GM21381 (cell line): Measurements from ENCODE around the gene EIF3M.
"Not testable (repeated sequence)": the region's sequence is repeated elsewhere in the genome, so short reads cannot be mapped to it uniquely, and the experiment has no call there.

Source experiments
- ATAC-seq: cut with Tn5 transposase; IDR thresholded peaks from one replicate; pipeline ENCODE4 v1.9.1; 2021; ENCODE audit warnings: mild to moderate bottlenecking, moderate library complexity; ENCODE audit not compliant: unreplicated experiment

Gene EIF3M

DNA sequence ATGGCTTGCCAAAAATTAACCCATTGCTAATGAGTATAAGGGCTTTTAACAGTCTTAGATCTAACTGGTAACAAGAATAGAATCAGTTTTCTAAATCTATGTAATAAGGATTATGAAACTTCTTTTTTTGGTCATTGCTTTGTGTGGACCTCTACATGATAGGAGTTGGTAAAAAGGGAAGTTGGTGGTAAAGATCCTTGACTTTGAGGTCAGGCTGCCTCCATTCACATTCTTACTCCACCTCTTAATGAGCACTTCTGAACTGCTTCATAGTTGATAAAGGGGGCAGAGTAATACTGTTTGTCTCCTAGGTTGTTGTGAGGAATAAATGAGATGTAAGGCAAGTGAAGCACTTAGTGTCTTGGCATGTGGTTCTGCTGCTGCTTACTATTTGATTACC is 10.6 kb downstream of the EIF3M start:
- ATAC-seq, result no peak

DNA sequence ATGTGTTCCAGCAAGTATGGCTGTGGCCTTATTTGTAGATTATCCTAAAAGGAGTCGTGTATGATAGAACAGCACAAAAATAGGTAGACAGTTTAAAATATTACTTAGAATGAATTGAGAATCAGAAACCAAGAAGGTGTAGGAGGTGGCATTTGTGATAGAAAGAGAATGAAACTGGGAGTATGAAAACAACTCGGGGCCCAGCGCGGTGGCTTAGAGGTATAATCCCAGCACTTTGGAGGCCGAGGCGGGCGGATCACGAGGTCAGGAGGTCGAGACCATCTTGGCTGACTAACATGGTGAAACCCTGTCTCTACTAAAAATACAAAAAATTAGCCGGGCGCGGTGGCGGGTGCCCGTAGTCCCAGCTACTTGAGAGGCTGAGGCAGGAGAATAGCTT is 12.5 kb downstream of the EIF3M start:
- not testable (repeated sequence) for ATAC-seq

DNA sequence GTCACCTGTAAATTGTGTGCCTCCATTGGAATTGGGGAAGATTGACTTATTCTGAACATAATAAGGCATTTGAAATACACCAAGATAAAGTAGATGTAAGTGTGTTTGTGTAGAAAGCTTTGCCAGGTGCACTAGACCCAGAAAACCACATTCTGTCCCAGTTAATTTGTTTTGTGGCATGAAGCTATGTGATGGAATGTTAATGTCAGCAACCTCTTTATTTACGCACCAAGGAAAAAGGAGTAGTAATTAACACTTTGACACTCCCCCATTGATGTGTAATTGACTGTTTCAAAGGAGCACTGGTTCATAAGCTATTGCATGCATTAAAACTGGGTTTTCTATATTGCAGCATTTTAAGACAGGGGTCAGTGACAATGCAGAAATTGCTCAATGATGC is 14.3 kb downstream of the EIF3M start:
- ATAC-seq, result no peak

DNA sequence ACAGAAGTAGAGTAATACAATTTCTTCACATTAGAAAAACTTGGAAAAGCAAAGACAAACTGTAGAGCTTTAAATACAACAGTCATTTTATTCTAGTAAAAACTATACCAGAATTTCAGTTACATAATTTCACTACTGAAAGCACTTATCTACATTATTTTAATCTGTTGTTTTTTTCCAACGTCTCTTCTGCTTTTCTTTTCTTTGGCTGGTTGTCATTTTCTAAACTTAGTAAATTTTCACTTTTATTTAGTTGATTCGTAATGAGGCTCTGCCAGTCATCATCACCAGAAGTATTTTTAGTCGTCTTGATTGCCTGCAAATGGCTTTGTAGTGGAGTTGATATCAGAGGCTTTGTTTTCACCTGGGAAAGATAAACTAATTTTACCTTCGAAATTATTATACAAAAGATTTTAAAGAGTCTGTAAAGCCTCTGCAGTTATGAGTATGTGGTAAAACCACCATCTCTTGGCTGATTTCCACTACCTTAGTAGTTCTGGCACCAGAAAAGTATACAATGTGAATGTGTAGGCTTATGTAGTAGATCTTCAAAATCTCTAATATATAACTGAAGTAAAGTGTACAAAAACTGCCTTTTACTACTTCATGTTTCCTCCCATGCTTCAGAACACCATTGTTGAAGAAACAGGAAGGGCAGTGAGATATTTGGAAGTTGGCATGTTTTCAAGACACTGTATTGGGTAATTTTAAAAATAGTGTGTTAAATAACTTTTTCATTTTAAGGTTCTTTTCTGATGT is 19.2 kb downstream of the EIF3M start:
- no peak for ATAC-seq

DNA sequence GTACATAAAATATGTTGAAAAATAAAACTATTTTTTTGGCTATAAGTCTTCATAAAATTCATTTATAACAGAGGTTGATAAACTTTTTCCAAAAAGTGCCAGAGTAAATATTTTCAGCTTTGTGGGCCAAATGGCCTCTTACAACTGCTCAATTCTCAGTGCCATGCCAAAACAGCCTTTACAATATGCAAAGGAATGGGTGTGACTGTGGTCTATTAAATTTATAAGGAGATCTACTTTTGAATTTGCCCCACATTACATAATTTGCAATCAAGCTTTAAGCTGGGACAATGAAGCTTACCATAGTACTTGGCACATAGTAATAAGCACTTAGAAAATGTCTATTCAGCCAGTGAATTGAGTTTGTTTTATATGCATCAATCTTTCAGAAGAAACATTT is 22.6 kb downstream of the EIF3M start:
- no peak for ATAC-seq

DNA sequence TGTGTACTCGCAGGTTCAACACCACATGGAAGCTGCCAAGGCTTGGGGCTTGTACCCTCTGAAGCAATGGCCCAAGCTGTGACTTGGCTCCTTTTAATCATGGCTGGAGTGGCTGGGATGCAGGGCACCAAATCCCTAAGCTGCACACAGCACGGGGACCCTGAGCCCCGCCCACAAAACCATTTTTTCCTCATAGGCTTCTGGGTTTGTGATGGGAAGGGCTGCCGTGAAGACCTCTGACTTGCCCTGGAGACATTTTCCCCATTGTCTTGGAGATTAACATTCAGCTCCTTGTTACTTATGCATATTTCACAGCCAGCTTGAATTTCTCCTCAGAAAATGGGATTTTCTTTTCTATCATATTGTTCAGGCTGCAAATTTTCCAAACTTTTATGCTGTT is 25.2 kb downstream of the EIF3M start:
- not testable (repeated sequence) for ATAC-seq

DNA sequence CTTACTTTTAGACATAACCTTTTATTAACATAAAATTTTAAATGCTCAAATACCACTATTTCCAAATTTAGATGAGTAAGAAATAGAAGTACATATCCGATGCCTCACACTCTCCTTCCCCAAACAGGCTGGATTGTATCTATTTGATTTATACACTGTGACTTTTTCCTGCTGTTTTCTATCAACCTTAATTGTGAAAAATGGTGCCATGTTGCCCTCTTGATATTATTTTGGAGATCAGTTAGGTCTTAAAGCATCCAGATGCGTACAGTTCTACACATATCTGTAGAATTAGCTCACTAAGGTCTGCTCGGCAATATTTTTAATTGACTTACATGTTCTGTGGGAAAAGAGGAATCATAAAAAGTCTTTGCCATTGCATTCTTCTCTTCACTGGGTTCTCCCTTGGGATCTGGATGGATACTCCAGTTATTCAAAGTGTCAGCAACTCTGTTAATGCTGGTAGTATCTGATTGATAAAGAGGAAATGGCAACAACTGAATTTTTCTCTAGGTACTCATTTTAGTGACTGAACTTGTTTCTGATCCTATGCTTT is 27.2 kb downstream of the EIF3M start:
- no peak for ATAC-seq

DNA sequence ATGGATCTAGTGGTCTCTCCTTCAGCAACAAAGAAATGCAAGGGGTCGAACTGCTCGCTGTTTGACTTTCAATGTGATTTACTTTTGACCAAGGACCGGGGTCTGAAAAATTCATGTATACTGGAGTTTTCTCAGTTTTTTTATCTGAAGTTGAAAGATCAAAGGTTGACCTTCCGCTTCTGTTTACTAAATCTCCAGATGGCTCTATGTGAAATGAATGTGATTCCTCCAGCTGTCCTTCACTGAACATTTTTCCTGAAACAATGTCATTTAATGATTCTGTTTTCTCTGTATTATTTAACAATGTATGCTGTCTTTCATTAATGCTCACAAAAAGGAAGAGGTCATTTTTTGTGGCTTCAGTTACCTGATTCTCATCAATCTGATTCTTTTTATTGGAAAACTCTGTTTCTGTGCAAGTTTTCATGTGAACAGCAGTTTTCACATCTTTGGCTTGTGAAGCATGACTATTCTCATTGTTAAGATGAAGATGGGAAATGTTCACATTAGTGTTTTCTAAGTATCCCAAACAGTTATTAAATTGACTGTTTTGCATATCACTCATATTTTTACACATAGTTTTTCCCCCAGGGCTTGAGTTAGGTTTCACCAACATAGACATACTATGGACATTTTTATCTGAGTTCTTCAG is 30.0 kb downstream of the EIF3M start:
- ATAC-seq, result no peak

DNA sequence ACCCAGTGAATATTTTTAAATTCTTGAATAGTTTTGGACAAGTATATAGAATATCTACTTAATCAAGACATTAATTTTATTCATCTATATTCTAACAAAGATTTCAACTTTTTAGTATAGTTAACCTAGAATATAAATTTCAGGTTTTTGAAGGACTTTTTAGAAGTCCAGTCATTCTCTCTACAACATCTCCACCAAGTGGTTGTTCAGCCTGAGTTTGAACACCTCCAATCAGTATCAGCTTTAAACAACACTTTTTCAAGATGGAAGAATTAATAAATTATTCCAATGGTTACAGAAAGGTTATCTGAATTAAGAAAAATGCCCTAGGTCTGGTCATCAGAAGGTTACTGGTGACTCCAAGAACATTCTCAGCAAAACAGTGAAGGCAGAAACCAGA is 31.8 kb downstream of the EIF3M start:
- no peak for ATAC-seq

DNA sequence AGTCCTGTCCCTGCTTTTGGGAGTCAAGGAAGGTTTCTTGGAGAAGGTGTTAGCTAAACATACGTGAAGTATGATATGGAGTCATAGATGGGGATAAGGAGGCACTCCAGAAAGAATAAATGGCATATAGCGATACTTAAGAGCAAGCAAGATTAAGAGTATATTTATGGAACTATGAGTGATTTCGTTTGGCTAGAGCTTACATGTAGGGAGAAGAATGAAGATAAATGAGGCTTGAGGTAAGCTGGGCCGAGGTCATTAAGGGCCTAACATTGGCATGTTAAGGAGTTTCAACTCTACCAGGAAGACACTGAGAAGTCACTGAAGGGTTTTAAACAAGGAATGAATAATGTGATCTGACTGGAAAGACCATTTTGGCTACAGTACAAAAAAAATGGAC is 33.3 kb downstream of the EIF3M start:
- no peak for ATAC-seq

DNA sequence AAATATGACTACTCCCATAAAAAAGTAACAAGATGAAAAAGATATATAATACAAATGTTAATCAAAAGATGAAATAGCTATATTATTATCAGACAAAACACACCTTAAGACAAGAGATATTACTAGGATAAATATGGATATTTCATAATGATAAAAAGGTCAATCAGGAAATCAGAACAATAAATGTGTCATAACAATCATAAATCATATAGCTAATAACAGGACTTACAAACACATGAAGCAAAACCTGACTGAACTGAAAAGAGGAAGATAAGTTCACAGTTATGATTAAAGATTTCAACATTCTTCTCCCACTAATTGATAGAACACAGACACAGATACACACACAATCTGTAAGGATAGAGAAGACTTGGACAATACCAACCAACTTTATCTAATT is 47.2 kb downstream of the EIF3M start:
- no peak for ATAC-seq

DNA sequence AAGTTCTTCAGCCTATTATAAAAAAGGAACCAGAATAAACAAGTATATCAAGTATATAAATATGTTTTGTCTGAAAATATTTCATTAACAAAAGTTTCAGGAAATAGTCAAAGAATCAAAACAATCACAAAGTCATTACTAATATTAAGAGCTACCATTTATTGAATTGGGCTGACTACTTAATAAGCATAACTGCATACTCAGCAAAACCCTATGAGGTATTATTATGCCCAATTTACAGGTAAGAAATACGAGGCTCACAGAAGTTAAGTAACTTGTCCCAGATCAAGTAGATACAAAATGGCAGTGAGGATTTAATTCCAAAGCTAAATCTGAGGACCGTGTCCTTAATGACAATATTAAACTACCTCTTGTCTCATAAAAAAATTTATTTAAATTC is 52.2 kb downstream of the EIF3M start:
- ATAC-seq, result no peak

DNA sequence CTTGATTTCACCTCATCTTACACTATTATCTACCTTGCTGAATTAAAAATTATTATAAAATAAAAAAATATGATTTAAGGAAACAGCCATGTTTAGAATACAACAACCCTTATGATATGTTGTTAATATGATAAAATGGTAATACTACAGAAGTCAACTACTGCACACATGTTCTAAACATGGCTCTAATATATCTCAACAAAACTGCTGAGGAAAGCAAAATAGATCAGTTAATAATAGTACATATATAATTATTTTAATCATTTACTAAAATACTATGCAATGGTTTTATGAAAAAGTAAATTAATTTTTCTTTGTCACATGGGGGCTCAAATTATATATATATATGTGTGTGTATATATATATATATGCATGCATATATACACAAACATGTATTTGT is 57.7 kb downstream of the EIF3M start:
- ATAC-seq, result no peak

DNA sequence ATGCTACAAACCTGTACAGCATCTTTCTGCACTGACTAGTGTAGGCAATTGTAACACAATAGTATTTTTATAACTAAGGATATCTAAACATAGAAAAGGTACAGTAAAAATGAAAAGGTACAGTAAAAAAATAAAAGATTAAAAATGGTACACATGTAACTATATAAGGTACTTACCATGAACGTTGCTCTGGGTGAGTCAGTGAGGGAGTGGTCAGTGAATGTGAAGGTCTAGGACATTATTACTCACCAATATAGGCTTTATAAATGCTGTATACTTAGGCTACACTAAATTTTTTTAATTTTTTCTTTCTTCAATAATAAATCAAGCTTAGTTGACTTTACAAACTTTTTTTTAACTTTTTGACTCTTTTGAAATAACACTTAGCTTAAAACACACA is 59.9 kb downstream of the EIF3M start:
- no peak for ATAC-seq
